GM21619 (cell line): ENCODE data around the gene GRIK4.

Source experiments
- ATAC-seq: cut with Tn5 transposase; IDR thresholded peaks from one replicate; pipeline ENCODE4 v1.9.1; 2021; ENCODE audit not compliant: unreplicated experiment

Gene GRIK4

GRCh38 chr11:120898568-120898967, 387.0 kb downstream of the GRIK4 start:
- no peak for ATAC-seq

- ATAC-seq = no peak
Observed at GRCh38 chr11:120899720-120900119, 388.2 kb downstream of the GRIK4 start.

GRCh38 chr11:120900643-120901042, 389.1 kb downstream of the GRIK4 start:
- no peak for ATAC-seq

- no peak for ATAC-seq
Observed at GRCh38 chr11:120903686-120904085, 392.1 kb downstream of the GRIK4 start.

- ATAC-seq = no peak
Observed at GRCh38 chr11:120904116-120904515, 392.6 kb downstream of the GRIK4 start.

GRCh38 chr11:120906766-120907165, 395.2 kb downstream of the GRIK4 start:
- ATAC-seq = no peak

- no peak for ATAC-seq
Observed at GRCh38 chr11:120907971-120908370, 396.4 kb downstream of the GRIK4 start.

GRCh38 chr11:120908461-120909181, 397.1 kb downstream of the GRIK4 start:
- no peak for ATAC-seq

- no peak for ATAC-seq
Observed at GRCh38 chr11:120909676-120910416, 398.3 kb downstream of the GRIK4 start.

- no peak for ATAC-seq
Observed at GRCh38 chr11:120911943-120912342, 400.4 kb downstream of the GRIK4 start.

- no peak for ATAC-seq
Observed at GRCh38 chr11:120912504-120912903, 401.0 kb downstream of the GRIK4 start.

- ATAC-seq = no peak
Observed at GRCh38 chr11:120912915-120913314, 401.4 kb downstream of the GRIK4 start.

GRCh38 chr11:120914021-120914420, 402.5 kb downstream of the GRIK4 start:
- no peak for ATAC-seq

GRCh38 chr11:120914601-120915000, 403.1 kb downstream of the GRIK4 start:
- no peak for ATAC-seq

- ATAC-seq = peak; percentile 27
Observed at GRCh38 chr11:120917559-120918239, 406.2 kb downstream of the GRIK4 start.

GRCh38 chr11:120918257-120918656, 406.7 kb downstream of the GRIK4 start:
- peak; percentile 53 for ATAC-seq

GRCh38 chr11:120919045-120919444, 407.5 kb downstream of the GRIK4 start:
- no peak for ATAC-seq

- ATAC-seq = no peak
Observed at GRCh38 chr11:120919566-120919965, 408.0 kb downstream of the GRIK4 start.

GRCh38 chr11:120923866-120924508, 412.4 kb downstream of the GRIK4 start:
- ATAC-seq = no peak

- ATAC-seq = peak; percentile 98
Observed at GRCh38 chr11:120925944-120926343, 414.4 kb downstream of the GRIK4 start.

GRCh38 chr11:120928627-120929026, 417.1 kb downstream of the GRIK4 start:
- ATAC-seq = no peak
